Glutamatergic neuron (in vitro differentiated cells): ENCODE data around the gene NEUROD2. TPM values are rescaled to one million over a fixed set of nuclear protein-coding genes. Genes with fewer than 3 reads are reported as not detected.

Experiments
- DNase-seq: peaks from one replicate; pipeline ENCODE4 v3.0.0; 2022
- H3K27ac Mint-ChIP-seq: one replicate; pipeline ENCODE4 v1.8.0; 2020; ENCODE audit warnings: mild to moderate bottlenecking, mixed read lengths, inconsistent platforms; ENCODE audit not compliant: unreplicated experiment
- H3K27me3 Mint-ChIP-seq: one replicate; pipeline ENCODE4 v1.8.0; 2020; ENCODE audit warnings: mild to moderate bottlenecking, moderate library complexity, mixed read lengths, inconsistent platforms; ENCODE audit not compliant: unreplicated experiment
- H3K36me3 Mint-ChIP-seq: one replicate; pipeline ENCODE4 v1.8.0; 2020; ENCODE audit warnings: mild to moderate bottlenecking, mixed read lengths, inconsistent platforms; ENCODE audit not compliant: unreplicated experiment
- H3K4me1 Mint-ChIP-seq: one replicate; pipeline ENCODE4 v1.8.0; 2020; ENCODE audit warnings: mild to moderate bottlenecking, low read depth, mixed read lengths, inconsistent platforms; ENCODE audit not compliant: unreplicated experiment
- H3K4me3 Mint-ChIP-seq: one replicate; pipeline ENCODE4 v1.8.0; 2020; ENCODE audit warnings: mild to moderate bottlenecking, mixed read lengths, inconsistent platforms; ENCODE audit not compliant: unreplicated experiment
- H3K9me3 Mint-ChIP-seq: one replicate; pipeline ENCODE4 v1.8.0; 2020; ENCODE audit warnings: mild to moderate bottlenecking, moderate library complexity, mixed read lengths, inconsistent platforms; ENCODE audit not compliant: unreplicated experiment
- CTCF ChIP-seq: fragments of 200-600 bp; sonication (generic); IDR thresholded peaks from one replicate; pipeline ENCODE4 v1.5.0; 2021; ENCODE audit not compliant: partially characterized antibody, unreplicated experiment
- total RNA-seq: library from RNA; stranded (reverse); fragmentation: NEBNext Ultra II Directional; extraction: Animal tissue kit (Norgen Biotek cat#: 25700); gene quantifications from one replicate; pipeline ENCODE4 v1.2.1, GENCODE V29; 2021; ENCODE audit not compliant: unreplicated experiment

NEUROD2 gene
- total RNA-seq, 1 donor from 2014 or later: 6.3 TPM

- Mint-ChIP-seq H3K27ac (no peak overlapping the region), H3K9me3 (peaks cover 4% of the 10 kb centered on the region), H3K36me3 (no peaks in the 10 kb centered on the region), H3K27me3 (peaks cover 17% of the 10 kb centered on the region), H3K4me1 (peaks cover 2% of the 10 kb centered on the region), H3K4me3 (no peak overlapping the region)
- DNase-seq: no peak
- no peak for TF ChIP-seq CTCF
Observed at GRCh38 chr17:39628655-39629493, 21.2 kb upstream of the NEUROD2 start.

- Mint-ChIP-seq H3K27me3 (peaks cover 17% of the 10 kb centered on the region), H3K9me3 (peaks cover 3% of the 10 kb centered on the region), H3K4me3 (no peak overlapping the region), H3K27ac (no peak overlapping the region), H3K4me1 (peaks cover 2% of the 10 kb centered on the region), H3K36me3 (no peaks in the 10 kb centered on the region)
- no peak for DNase-seq
- TF ChIP-seq CTCF: no peak
Observed at GRCh38 chr17:39627712-39628516, 20.2 kb upstream of the NEUROD2 start.

- TF ChIP-seq CTCF: no peak
- Mint-ChIP-seq H3K27me3 (peaks cover 17% of the 10 kb centered on the region), H3K4me3 (peak overlapping the region; percentile 81), H3K9me3 (peaks cover 4% of the 10 kb centered on the region), H3K4me1 (peaks cover 2% of the 10 kb centered on the region), H3K27ac (no peak overlapping the region), H3K36me3 (no peaks in the 10 kb centered on the region)
- DNase-seq: no peak
Observed at GRCh38 chr17:39627047-39627711, 19.5 kb upstream of the NEUROD2 start.

- Mint-ChIP-seq H3K4me3 (peak within 1 kb of the TSS; percentile 81), H3K27me3 (peaks cover 17% of the 10 kb centered on the region), H3K27ac (no peak within 1 kb of the TSS), H3K36me3 (no peaks in the 10 kb centered on the region), H3K9me3 (peaks cover 4% of the 10 kb centered on the region), H3K4me1 (peaks cover 2% of the 10 kb centered on the region)
- DNase-seq: no peak
- no peak for TF ChIP-seq CTCF
Observed at GRCh38 chr17:39626171-39627046, 18.7 kb upstream of the NEUROD2 start, which contains the start of gene PPP1R1B. TSS of gene PPP1R1B (plus strand) at chr17:39626952. CDS start at chr17:39627393, 441 bp downstream.
